Measurements from ENCODE around the gene WFDC2.

Gene WFDC2

GRCh38 chr20:45489083-45489531 is 19.6 kb downstream of the WFDC2 start:
- Histone ChIP-seq H3K27ac (ENCODE audit: low read depth, low read length) (no peak overlapping the region), H4K20me1 (ENCODE audit: control insufficient read depth, insufficient read depth, low read depth, low read length) (no peaks in the 10 kb centered on the region), H3K4me2 (ENCODE audit: low read length) (no peak overlapping the region), H3K9me3 (ENCODE audit: control insufficient read depth, insufficient read depth, low read length) (no peaks in the 10 kb centered on the region), H3F3A (ENCODE audit: control insufficient read depth, insufficient read depth) (no peaks in the 10 kb centered on the region), H3K36me3 (ENCODE audit: control insufficient read depth, low read length) (no peaks in the 10 kb centered on the region), H3K9me2 (replicated peaks; ENCODE audit: control insufficient read depth, low read length) (no peaks in the 10 kb centered on the region), H3K4me1 (ENCODE audit: control insufficient read depth, low read length) (no peaks in the 10 kb centered on the region), H3K27me3 (ENCODE audit: control insufficient read depth, low read length) (peaks cover 11% of the 10 kb centered on the region), H3K79me2 (ENCODE audit: control insufficient read depth, low read length) (no peaks in the 10 kb centered on the region), H3K4me3 (ENCODE audit: low read length) (no peak overlapping the region)
- TF ChIP-seq EZH2phosphoT487 (IDR thresholded peaks at IDR 0.05; ENCODE audit: borderline replicate concordance, low read length) (no peak), CTCF (IDR thresholded peaks at IDR 0.05; ENCODE audit: low read depth, low read length, poor library complexity, severe bottlenecking) (no peak)

- H3K4me3 ChIP-seq (ENCODE audit: low read length) = no peak overlapping the region
- H3K79me2 ChIP-seq (ENCODE audit: control insufficient read depth, low read length) = no peaks in the 10 kb centered on the region
- H3K9me3 ChIP-seq (ENCODE audit: control insufficient read depth, insufficient read depth, low read length) = no peaks in the 10 kb centered on the region
- H3K27ac ChIP-seq (ENCODE audit: low read depth, low read length) = no peak overlapping the region
- H3K4me2 ChIP-seq (ENCODE audit: low read length) = no peak overlapping the region
- H3F3A ChIP-seq (ENCODE audit: control insufficient read depth, insufficient read depth) = no peaks in the 10 kb centered on the region
- H3K36me3 ChIP-seq (ENCODE audit: control insufficient read depth, low read length) = no peaks in the 10 kb centered on the region
- TF ChIP-seq CTCF (IDR thresholded peaks at IDR 0.05; ENCODE audit: low read depth, low read length, poor library complexity, severe bottlenecking) = no peak
- TF ChIP-seq EZH2phosphoT487 (IDR thresholded peaks at IDR 0.05; ENCODE audit: borderline replicate concordance, low read length) = no peak
- no peaks in the 10 kb centered on the region for H3K9me2 ChIP-seq (replicated peaks; ENCODE audit: control insufficient read depth, low read length)
- H3K27me3 ChIP-seq (ENCODE audit: control insufficient read depth, low read length) = peaks cover 18% of the 10 kb centered on the region; the same call in 1 of the 2 replicates
- H4K20me1 ChIP-seq (ENCODE audit: control insufficient read depth, insufficient read depth, low read depth, low read length) = no peaks in the 10 kb centered on the region
- no peaks in the 10 kb centered on the region for H3K4me1 ChIP-seq (ENCODE audit: control insufficient read depth, low read length)
Measured at GRCh38 chr20:45495501-45495941, 26.0 kb downstream of the WFDC2 start.

- Histone ChIP-seq H3K4me2 (ENCODE audit: low read length) (no peak overlapping the region), H3K4me3 (ENCODE audit: low read length) (no peak overlapping the region), H3K9me3 (ENCODE audit: control insufficient read depth, insufficient read depth, low read length) (no peaks in the 10 kb centered on the region), H3K79me2 (ENCODE audit: control insufficient read depth, low read length) (no peaks in the 10 kb centered on the region), H3K27ac (ENCODE audit: low read depth, low read length) (no peak overlapping the region), H3F3A (ENCODE audit: control insufficient read depth, insufficient read depth) (no peaks in the 10 kb centered on the region), H3K9me2 (replicated peaks; ENCODE audit: control insufficient read depth, low read length) (no peaks in the 10 kb centered on the region), H3K4me1 (ENCODE audit: control insufficient read depth, low read length) (no peaks in the 10 kb centered on the region), H3K36me3 (ENCODE audit: control insufficient read depth, low read length) (no peaks in the 10 kb centered on the region), H3K27me3 (ENCODE audit: control insufficient read depth, low read length) (peaks cover 18% of the 10 kb centered on the region; the same call in 1 of the 2 replicates), H4K20me1 (ENCODE audit: control insufficient read depth, insufficient read depth, low read depth, low read length) (no peaks in the 10 kb centered on the region)
- TF ChIP-seq CTCF (IDR thresholded peaks at IDR 0.05; ENCODE audit: low read depth, low read length, poor library complexity, severe bottlenecking) (no peak), EZH2phosphoT487 (IDR thresholded peaks at IDR 0.05; ENCODE audit: borderline replicate concordance, low read length) (no peak)
Measured at GRCh38 chr20:45496166-45496565, 26.6 kb downstream of the WFDC2 start.
